Measurements from ENCODE around the gene INCA1. TPM values are rescaled to one million over a fixed set of nuclear protein-coding genes. Genes with fewer than 3 reads are reported as not detected.

INCA1 gene
- total and polyA plus RNA-seq, 2 of the 8 experiments (the other 6 are each of a cell fraction or from before 2014, with no cell fraction given): 0.89 to 1.4 TPM

DNA sequence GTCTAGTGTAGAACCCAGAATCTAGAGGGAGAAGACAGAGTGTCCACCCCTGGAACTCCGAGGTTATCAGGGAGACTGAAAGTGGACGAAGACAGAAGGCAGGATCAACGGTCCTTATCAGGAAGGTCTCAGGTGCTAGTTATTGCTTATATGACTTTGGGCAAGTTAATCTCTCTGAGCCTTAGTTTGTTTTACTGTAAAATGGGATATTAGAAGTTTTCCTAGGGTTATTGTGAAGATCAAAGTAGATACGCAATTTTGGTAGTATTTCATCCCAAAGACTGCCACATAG, 56.1 kb downstream of the INCA1 start (continued):
- TF ChIP-seq, protein P1, sequence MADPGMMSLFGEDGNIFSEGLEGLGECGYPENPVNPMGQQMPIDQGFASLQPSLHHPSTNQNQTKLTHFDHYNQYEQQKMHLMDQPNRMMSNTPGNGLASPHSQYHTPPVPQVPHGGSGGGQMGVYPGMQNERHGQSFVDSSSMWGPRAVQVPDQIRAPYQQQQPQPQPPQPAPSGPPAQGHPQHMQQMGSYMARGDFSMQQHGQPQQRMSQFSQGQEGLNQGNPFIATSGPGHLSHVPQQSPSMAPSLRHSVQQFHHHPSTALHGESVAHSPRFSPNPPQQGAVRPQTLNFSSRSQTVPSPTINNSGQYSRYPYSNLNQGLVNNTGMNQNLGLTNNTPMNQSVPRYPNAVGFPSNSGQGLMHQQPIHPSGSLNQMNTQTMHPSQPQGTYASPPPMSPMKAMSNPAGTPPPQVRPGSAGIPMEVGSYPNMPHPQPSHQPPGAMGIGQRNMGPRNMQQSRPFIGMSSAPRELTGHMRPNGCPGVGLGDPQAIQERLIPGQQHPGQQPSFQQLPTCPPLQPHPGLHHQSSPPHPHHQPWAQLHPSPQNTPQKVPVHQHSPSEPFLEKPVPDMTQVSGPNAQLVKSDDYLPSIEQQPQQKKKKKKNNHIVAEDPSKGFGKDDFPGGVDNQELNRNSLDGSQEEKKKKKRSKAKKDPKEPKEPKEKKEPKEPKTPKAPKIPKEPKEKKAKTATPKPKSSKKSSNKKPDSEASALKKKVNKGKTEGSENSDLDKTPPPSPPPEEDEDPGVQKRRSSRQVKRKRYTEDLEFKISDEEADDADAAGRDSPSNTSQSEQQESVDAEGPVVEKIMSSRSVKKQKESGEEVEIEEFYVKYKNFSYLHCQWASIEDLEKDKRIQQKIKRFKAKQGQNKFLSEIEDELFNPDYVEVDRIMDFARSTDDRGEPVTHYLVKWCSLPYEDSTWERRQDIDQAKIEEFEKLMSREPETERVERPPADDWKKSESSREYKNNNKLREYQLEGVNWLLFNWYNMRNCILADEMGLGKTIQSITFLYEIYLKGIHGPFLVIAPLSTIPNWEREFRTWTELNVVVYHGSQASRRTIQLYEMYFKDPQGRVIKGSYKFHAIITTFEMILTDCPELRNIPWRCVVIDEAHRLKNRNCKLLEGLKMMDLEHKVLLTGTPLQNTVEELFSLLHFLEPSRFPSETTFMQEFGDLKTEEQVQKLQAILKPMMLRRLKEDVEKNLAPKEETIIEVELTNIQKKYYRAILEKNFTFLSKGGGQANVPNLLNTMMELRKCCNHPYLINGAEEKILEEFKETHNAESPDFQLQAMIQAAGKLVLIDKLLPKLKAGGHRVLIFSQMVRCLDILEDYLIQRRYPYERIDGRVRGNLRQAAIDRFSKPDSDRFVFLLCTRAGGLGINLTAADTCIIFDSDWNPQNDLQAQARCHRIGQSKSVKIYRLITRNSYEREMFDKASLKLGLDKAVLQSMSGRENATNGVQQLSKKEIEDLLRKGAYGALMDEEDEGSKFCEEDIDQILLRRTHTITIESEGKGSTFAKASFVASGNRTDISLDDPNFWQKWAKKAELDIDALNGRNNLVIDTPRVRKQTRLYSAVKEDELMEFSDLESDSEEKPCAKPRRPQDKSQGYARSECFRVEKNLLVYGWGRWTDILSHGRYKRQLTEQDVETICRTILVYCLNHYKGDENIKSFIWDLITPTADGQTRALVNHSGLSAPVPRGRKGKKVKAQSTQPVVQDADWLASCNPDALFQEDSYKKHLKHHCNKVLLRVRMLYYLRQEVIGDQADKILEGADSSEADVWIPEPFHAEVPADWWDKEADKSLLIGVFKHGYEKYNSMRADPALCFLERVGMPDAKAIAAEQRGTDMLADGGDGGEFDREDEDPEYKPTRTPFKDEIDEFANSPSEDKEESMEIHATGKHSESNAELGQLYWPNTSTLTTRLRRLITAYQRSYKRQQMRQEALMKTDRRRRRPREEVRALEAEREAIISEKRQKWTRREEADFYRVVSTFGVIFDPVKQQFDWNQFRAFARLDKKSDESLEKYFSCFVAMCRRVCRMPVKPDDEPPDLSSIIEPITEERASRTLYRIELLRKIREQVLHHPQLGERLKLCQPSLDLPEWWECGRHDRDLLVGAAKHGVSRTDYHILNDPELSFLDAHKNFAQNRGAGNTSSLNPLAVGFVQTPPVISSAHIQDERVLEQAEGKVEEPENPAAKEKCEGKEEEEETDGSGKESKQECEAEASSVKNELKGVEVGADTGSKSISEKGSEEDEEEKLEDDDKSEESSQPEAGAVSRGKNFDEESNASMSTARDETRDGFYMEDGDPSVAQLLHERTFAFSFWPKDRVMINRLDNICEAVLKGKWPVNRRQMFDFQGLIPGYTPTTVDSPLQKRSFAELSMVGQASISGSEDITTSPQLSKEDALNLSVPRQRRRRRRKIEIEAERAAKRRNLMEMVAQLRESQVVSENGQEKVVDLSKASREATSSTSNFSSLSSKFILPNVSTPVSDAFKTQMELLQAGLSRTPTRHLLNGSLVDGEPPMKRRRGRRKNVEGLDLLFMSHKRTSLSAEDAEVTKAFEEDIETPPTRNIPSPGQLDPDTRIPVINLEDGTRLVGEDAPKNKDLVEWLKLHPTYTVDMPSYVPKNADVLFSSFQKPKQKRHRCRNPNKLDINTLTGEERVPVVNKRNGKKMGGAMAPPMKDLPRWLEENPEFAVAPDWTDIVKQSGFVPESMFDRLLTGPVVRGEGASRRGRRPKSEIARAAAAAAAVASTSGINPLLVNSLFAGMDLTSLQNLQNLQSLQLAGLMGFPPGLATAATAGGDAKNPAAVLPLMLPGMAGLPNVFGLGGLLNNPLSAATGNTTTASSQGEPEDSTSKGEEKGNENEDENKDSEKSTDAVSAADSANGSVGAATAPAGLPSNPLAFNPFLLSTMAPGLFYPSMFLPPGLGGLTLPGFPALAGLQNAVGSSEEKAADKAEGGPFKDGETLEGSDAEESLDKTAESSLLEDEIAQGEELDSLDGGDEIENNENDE (IDR thresholded peaks at IDR 0.05; ENCODE audit: insufficient replicate concordance, low read length): no peak
- TF ChIP-seq POU5F1 (IDR thresholded peaks at IDR 0.05; ENCODE audit: low read depth, low read length): no peak
- no peak for TF ChIP-seq ZNF274 (IDR thresholded peaks at IDR 0.05; ENCODE audit: borderline replicate concordance, extremely low read depth, low read length)
- TF ChIP-seq CHD2 (IDR thresholded peaks at IDR 0.05; ENCODE audit: low read length): no peak
- TF ChIP-seq, protein P2, sequence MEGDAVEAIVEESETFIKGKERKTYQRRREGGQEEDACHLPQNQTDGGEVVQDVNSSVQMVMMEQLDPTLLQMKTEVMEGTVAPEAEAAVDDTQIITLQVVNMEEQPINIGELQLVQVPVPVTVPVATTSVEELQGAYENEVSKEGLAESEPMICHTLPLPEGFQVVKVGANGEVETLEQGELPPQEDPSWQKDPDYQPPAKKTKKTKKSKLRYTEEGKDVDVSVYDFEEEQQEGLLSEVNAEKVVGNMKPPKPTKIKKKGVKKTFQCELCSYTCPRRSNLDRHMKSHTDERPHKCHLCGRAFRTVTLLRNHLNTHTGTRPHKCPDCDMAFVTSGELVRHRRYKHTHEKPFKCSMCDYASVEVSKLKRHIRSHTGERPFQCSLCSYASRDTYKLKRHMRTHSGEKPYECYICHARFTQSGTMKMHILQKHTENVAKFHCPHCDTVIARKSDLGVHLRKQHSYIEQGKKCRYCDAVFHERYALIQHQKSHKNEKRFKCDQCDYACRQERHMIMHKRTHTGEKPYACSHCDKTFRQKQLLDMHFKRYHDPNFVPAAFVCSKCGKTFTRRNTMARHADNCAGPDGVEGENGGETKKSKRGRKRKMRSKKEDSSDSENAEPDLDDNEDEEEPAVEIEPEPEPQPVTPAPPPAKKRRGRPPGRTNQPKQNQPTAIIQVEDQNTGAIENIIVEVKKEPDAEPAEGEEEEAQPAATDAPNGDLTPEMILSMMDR (IDR thresholded peaks at IDR 0.05; ENCODE audit: control extremely low read depth in 1 of 3, insufficient read depth in 1 of 3, low read depth in 1 of 3, low read length in 3 of 3): no peak
- TF ChIP-seq TAF7 (optimal IDR thresholded peaks at IDR 0.05; ENCODE audit: borderline replicate concordance, low read depth, low read length): no peak
- no peak for TF ChIP-seq CEBPB (IDR thresholded peaks at IDR 0.05; ENCODE audit: low read depth, low read length)
- TF ChIP-seq SIRT6 (IDR thresholded peaks at IDR 0.05; ENCODE audit: low read length): no peak
- TF ChIP-seq CTBP2 (IDR thresholded peaks at IDR 0.05; ENCODE audit: borderline replicate concordance, insufficient read depth, insufficient read length, low read length): no peak
- TF ChIP-seq BRCA1 (IDR thresholded peaks at IDR 0.05; ENCODE audit: low read depth, low read length): no peak

Data from H1 (cell line).